ENCODE measurements around the gene ZFAND6.
"Not testable (repeated sequence)": the region's sequence is repeated elsewhere in the genome, so short reads cannot be mapped to it uniquely, and the experiment has no call there.

The ZFAND6 gene

GRCh38 chr15:80099662-80100061 lies 40.2 kb downstream of the ZFAND6 start:
- DNase-seq, result not testable (repeated sequence)

GRCh38 chr15:80100247-80100646 lies 40.8 kb downstream of the ZFAND6 start:
- DNase-seq, result no peak

- DNase-seq, result no peak
These were observed 45.7 kb downstream of the ZFAND6 start for GRCh38 chr15:80105193-80105592.

DNA sequence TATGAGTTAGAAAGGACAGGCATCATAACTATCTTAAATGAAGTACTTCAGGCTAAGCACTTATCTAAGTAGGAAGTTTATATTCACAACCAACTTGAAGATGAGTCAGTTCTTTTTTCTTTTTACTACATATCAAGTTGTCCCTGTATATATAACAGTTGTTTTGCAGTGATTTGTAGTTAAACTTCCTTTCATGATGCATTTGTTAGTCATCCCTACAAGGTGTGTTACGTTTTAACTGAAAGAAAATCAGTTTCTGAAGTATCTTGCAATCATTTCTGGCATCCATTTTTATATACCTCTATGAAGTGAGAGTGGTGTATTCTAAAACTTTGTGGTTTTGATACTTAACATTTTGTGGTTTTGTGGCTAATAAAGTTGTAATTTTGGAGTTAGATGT lies 46.1 kb downstream of the ZFAND6 start:
- DNase-seq, result no peak

GRCh38 chr15:80106051-80106450 lies 46.6 kb downstream of the ZFAND6 start:
- no peak for DNase-seq

DNA sequence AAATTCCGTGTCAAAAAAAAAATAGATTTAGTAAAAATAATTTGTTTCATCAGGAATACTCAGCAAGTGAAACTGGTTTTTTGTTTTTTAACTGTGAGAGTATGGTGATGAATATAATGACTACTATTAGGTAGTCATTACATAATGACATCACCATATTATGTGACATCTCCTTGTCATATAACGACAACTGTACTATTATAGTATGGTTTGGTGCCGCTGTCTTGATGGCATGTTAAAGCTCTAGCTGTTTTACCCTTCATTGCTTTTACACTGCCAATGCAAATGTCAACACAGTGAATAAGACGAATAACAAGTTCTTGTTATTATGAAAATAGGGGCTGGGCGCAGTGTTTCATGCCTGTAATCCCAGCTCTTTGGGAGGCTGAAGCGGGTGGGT lies 47.7 kb downstream of the ZFAND6 start:
- DNase-seq, result no peak

GRCh38 chr15:80107774-80108173 lies 48.3 kb downstream of the ZFAND6 start:
- DNase-seq, result no peak

GRCh38 chr15:80109388-80109787 lies 49.9 kb downstream of the ZFAND6 start:
- no peak for DNase-seq

- DNase-seq, result no peak
These were observed 51.4 kb downstream of the ZFAND6 start for GRCh38 chr15:80110920-80111319.

DNA sequence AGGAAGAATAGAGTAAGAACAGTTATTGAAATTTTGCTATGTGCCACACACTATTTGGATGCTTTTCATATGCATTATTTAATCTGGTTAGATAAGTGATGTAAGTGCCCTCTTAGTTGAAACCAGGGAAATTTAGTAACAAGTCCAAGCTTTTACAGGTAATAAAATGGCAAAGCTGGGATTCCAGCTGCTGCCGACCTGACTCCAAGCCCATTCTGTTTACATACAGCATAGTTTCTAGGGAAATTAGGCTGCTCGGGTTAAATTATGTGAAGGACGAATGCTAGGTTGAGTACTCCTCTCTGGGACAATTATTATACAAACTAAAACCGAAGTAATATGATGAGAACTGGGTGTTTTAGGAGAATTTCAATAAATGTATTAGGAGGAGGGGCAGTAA lies 54.6 kb downstream of the ZFAND6 start:
- no peak for DNase-seq

GRCh38 chr15:80115021-80115420 lies 55.5 kb downstream of the ZFAND6 start:
- no peak for DNase-seq

DNA sequence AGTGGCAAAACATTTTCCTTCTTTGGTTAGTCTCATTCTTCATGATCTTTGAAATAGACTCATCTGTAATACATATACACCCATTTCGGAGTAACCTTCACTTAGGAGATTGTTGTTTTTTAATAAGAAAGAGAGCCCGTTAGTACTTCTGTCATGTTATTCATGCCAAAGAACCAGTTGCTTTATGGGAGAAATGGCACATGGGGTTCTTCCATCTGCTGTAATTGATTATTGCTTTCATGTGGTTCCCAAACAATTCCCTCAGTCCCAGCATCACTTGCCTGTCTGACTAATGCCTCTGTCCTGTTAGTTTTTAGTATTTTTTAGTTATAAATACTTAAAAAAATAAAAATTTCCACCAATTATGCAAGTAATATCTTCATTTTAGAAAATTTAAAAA lies 59.5 kb downstream of the ZFAND6 start:
- DNase-seq, result no peak

GRCh38 chr15:80120636-80121035 lies 61.2 kb downstream of the ZFAND6 start:
- DNase-seq, result no peak

DNA sequence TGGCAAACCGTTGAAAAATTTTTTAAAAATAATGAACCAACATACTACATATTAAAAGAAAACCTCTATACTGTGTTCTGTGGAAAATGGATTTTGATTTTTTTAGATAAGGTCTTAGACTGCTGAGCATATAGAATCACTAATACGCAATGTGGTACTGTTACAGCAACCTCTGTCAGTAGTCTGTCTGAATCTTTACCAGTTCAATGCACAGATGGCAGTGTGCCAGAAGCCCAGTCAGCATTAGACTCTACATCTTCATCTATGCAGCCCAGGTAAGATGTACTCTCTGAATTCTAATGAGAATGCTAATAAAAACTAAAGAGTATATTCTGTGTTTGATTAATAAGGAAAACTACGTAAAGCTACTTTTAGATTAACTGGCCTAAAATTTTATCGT lies 62.1 kb downstream of the ZFAND6 start:
- DNase-seq, result no peak

GRCh38 chr15:80123034-80123433 lies 63.6 kb downstream of the ZFAND6 start:
- no peak for DNase-seq

DNA sequence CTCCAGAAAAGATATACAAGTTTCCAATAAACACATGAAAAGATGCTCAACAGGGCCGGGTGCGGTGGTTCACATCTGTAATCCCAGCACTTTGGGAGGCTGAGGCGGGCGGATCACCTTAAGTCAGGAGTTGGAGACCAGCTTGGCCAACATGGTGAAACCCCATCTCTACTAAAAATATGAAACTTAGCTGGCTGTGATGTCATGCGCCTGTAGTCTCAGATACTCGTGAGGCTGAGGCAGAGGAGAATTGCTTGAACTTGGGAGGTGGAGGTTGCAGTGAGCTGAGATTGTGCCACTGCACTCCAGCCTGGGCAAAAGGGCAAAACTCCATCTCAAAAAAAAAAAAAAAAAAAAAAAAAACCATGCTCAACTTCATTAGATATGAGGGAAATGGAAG lies 67.8 kb downstream of the ZFAND6 start:
- DNase-seq, result not testable (repeated sequence)

GRCh38 chr15:80127911-80128310 lies 68.4 kb downstream of the ZFAND6 start:
- DNase-seq, result no peak

DNA sequence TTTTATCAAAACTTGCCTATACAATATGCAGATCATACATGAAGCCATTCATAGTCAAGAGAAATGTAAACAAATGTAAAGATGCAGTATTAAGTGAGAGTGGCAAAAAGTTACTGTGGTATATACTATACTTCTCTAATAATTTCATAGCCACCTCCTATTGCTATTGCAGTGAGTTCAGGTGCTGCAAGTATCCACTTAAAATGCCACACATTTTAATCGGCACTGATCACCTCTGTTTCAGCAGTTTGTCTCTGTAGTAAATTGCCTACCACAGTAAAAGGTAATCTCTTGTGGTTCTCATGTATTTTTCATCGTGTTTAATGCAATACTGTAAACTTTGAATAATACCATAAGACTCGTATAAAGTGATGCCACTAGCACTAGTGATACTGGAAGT lies 72.9 kb downstream of the ZFAND6 start:
- DNase-seq, result no peak

GRCh38 chr15:80136854-80137253 lies 77.4 kb downstream of the ZFAND6 start:
- DNase-seq, result no peak

GRCh38 chr15:80138961-80139360 lies 79.5 kb downstream of the ZFAND6 start:
- no peak for DNase-seq

DNA sequence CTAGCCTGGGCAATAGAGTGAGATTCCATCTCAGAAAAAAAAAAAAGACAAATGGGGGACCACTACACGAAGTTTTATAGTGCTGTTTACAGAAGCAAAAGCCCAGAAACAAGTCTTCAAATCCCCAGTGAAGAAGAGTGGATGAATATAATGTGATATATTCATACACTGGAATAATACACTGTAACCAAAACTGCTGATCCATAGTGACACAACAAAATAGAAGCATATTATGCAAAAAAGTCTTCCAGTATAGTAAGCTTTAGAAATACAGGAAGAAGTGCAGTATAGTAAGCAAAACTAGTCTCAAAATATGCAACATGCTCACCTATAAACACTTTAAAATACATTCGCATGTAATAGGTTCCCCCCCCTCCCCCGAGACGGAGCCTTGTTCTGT lies 81.4 kb downstream of the ZFAND6 start:
- DNase-seq, result no peak

GRCh38 chr15:80141916-80142598 lies 82.6 kb downstream of the ZFAND6 start:
- DNase-seq, result no peak

DNA sequence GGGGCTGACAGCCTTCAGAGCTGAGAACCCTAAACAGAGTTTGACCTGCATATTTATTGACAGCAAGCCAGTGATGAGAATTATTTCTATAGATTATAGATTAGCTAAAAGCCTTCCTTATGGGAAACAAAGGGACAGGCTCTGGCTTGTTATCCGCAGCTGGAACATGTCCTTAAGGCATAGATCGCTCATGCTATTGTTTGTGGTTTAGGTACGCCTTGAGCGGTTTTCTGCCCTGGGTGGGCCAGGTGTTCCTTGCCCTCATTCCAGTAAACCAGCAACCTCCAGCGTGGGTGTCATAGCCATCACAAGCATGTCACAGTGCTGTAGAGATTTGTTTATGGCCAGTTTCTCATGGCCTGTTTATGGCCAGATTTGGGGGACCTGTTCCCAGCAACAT lies 83.2 kb downstream of the ZFAND6 start:
- no peak for DNase-seq

GRCh38 chr15:80151148-80151547 lies 91.7 kb downstream of the ZFAND6 start:
- DNase-seq, result no peak

GRCh38 chr15:80151576-80151975 lies 92.1 kb downstream of the ZFAND6 start:
- no peak for DNase-seq
